Fibroblast of gingiva (primary cell): ENCODE measurements around the gene PKHD1.
A peak's percentile ranks its signal among the peaks of the same experiment; 100 is the strongest.

Experiments used
- DNase-seq: peaks from one replicate; pipeline ENCODE4 v3.0.0-alpha.2; 2011; ENCODE audit warnings: low read depth

The PKHD1 gene

DNA sequence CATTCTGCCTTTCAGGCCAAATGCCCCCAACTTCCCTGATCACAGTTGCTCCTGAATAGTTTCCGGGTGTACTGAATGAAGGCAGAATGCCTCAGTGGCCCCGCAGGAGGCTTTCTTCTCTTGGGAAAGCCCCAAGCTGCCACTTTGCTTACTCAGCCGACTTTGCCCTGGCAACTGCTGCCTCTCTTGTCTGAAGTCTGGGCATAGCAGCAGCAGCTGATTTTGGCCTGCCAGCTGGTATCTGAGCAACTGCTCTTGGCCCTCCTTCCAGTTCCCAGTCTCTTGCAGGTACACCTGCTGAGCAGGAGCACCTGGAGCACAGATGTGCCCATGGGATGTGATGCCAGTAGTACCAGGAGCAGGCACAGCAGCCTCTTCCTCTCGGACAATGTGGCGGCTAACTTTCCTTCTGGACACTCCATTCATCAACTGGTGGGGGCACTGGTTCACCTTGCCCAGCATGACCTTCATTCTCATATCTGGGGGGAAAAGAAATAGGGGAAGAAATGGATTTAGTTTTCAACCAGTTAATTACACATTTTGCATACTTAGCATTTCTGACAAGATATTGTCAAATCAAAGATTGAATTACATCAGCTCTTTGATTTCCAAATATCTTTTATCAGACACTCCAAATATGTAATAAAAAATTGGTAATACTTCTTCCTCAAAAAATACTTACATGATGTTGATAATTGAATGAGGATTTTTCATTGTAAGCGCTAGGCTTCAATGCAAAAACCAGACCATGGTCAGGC lies 468.2 kb downstream of the PKHD1 start:
- DNase-seq, result no peak

DNA sequence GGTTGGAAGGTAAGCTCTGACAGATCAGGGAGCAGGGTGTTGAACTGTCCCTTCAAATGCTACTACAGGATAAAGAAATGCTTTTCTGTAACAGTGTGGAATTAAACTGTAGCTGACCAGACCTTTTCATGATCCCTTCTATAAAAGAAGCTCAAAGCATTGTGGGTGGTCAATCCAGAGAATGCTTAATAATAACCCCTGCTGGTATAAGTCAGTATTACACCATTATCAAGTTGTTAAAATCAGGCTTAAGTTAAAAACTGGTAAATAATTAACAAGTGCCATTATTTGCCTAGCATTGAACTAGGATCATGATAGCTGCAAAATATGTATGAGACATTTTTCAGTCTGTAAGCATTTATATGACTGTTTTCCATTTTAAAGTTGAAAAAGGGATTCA lies 468.9 kb downstream of the PKHD1 start:
- DNase-seq, result no peak

DNA sequence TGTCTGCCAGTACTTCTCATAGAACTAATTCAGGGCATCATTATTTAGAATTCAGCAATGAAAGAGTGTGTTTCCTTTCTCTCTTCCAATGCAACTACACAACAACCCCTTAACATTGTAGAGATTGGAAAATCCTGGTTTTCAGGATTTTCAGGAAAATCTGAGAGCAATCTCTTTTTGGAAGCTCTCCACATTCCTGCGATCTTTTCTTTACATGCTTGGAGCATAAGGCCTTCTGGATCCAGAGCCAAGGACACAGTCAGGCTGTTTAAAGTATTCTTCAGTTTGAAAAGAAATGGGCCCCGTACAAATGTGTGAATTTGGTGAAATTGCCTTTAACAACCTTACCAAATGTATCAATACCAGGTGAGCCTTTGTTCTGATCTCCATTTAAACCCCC lies 469.7 kb downstream of the PKHD1 start:
- DNase-seq, result no peak

DNA sequence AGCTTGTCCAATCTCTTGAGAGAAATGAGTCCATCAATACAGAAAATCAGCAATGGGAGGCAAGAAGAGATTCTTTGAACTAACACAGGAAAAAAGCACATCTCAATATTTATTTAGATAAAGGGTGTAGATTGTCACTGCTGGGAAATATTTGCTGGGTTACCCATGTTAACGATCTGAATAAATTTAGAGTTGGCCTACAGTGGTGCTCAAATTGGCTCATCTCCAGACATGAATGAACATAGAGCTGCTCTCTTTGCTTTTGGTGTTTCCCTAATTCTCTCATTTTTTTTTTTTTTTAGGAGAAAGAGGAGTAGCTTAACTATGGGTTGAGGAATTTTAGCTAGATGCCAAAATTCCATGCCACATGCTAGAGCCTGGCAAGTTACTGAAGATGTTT lies 471.2 kb downstream of the PKHD1 start:
- peak; percentile 42 for DNase-seq

DNA sequence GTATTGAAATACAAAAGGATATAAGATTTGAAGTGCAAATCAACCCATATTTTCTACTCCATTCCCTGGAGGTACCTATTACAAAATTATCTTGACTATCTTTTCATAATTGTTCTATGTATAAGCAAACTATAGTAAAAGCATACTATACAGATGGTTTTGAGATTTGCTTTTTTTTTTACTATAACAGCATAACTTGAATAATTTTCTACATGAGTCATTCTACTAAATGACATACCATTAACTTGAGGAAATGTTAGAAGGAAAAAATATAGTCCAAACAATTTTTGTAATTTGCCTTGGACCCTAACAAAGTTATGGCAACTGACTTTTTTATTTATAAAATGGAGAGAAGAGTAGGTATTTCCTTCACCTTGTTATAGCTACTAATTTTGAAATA lies 472.7 kb downstream of the PKHD1 start:
- DNase-seq, result no peak

DNA sequence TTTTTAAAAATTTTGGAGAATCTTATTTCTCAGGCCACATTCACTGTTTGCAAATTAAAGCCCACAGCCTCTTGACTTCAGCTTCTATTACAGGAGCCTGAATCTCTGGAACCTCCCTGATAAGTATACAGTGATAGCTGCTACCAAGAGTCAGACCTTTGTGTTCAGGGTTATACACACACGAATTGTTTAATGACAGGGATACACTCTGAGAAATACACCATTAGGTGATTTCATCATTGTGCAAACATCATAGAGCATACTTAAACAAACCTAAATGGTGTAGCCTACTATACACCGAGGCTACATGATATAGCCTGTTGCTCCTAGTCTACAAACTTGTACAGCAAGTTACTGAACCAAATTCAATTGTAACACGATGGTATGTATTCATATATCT lies 473.9 kb downstream of the PKHD1 start:
- DNase-seq, result no peak

DNA sequence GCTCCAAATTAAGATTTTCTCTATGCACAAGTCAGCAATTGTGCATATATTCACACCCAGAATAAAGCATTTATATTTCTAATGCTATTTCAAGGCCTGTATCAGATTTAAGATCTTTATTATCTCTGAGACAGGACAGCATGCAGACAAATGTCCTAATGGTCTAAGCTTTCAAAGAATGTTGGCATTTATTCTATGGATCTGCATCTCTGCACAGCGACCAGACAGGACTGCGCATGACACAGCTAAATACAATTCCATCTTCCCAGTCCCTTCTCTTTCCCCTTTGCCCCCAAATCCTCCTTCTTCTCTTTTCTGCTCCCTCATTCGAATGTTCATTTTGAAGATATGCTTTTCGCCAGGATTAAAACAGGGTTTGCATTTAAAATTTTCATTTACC lies 478.5 kb downstream of the PKHD1 start:
- no peak for DNase-seq

DNA sequence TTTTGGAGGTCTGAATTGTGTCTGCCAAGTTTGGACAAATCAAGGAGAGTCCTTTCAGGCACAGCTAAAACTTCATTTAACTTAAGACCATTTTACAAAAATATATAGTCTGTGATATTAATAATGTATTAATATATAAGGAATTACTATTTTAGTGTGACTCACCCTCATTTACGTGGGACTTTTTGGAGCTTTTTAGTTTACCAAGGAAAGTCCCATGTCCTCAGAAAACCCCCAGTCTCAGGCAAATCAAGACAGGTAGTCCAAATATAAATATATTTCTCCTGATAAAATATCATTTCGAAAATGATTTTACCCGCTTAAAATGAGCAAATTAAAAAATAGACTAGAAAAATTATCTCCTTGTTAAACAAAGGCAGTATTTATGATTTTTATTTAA lies 479.0 kb downstream of the PKHD1 start:
- no peak for DNase-seq

DNA sequence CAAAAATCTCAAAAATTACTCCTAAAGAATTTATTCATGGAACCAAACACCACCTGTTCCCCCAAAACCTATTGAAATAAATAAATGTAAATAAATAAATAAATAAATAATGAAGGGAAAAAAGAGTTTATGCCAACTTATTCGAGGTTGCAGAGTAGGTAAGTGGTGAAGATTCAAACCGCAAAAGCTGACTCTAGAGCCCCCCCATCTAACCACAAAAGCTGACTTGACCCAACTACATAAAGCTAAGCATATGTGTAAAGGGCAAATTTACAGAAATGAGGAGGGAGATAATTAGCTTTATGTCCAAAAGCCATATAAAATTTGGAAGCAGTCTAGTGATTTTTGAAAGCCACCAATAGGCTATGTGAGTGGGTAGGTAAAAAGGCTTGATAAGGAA lies 486.9 kb downstream of the PKHD1 start:
- no peak for DNase-seq

DNA sequence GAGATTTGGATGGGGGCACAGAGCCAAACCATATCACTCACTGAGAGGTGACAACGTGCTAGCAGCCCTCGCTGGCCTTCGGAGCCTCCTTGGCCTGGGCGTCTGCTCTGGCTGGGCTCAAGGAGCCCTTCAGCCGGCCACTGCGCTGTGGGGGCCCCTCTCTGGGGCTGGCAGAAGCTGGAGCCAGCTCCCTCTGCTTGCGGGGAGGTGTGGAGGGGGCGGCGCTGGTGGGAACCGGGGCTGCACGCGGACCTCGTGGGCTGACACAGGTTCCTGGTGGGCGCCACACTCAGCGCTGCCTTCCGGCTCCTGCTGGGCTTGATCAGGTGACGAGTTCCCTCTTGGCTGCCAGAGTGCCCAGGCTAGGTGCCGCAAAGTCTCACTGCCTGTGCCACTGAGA lies 489.2 kb downstream of the PKHD1 start:
- DNase-seq, result no peak

DNA sequence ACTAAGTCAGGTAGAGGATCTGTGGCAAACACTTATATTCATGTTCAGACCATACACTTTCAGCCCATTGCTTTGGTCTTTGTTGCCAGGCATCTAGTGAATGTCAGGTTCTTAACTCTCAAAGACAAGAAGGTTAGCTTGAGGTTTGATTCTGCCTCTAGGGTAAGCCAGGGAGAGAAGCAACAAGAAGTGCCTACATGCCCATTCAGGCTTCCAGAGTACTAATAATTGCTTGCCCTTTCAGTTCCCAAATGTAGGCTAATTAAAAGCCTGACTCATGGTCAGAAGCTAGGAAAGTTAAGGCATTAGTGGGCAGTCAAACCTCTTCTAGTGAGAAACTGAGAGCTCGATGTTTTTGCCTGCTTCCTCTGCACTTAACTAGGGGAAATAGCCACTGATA lies 492.4 kb downstream of the PKHD1 start:
- DNase-seq, result no peak

DNA sequence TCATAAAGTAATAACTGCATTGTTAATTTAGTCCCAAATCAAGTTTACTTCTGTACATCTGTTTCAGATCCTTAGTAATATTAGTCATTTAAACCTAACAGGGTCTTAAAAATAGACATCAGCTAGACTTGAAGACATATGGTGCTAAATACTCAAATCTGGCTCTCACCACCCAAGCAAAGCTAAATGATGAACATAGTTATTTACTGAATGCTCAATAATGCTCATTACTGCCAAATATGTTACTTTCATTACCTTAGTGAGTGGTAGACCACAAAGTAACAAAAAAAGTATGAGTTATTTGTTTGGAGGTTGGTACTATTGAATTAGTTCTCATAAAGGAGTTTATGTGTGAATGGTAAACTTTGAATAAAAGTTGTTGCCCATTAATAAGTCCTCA lies 502.1 kb downstream of the PKHD1 start:
- DNase-seq, result no peak

DNA sequence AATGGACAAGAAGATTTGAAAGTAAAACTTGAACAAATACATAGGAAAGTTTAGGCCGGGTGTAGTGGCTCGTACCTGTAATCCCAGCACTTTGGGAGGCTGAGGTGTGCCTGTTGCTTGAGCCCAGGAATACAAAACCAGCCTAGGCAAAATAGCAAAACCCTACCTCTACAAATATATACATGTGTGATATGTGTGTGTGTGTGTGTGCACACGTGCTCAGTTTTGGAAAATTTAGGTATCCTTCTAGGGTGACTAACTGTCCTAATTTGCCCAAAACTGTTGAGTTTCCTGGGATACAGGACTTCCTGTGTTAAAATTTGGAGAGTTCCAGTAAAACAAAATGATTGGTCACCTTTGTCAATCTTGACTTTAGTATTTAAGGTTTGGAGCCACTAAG lies 503.2 kb downstream of the PKHD1 start:
- DNase-seq, result no peak

DNA sequence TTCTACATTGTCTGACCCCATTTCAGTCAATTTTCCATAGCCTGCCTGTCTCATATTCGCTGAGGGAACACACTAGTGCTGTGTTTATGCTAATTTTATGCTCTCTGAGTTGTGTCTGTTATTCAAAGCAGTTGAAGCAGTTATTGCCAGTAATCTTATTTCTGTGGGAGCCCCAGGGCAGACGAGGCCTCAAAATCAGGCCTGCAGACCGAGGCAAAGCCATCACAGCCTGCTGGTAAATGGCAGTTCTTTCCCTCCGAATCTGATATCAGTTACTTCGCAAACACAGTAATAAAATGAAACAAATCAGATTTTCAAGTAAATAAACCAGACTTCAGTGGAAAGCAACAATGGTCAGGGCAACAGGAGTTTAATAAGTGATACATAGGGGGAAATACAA lies 508.4 kb downstream of the PKHD1 start:
- no peak for DNase-seq

DNA sequence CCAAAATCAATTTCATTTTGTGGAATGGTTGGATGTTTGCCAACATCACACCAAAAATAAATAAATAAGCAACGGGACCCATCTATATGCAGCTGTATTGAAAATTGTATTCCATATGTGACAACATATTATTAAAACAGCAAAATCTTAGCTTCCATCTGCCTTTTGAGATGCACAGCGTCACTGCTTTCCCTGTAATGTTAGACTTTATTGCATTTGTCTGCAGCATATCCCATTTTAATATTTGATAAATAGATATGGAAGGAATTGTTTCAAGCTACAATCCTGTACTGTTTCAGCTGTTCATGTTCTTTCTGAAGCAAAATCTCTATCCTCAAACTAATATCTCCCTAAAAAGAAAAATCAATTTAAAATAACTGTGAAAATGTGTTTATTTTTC lies 509.1 kb downstream of the PKHD1 start:
- no peak for DNase-seq

DNA sequence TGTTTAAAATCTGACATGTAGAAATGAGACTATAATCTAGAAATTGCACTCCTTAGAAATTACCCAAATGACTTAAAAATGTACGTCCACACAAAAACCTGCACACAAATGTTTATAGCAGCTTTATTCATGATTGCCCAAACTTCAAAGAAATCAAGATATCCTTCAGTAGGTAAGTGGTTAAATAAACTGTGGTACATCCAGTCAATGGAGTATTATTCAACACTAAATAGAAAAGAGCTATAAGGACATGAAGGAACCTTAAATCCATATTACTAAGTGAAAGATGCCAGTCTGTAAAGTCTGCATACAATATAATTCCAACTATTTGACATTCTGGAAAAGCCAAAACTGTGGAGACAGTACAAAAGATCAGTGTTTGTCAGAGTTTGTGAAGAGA lies 513.4 kb downstream of the PKHD1 start:
- no peak for DNase-seq

DNA sequence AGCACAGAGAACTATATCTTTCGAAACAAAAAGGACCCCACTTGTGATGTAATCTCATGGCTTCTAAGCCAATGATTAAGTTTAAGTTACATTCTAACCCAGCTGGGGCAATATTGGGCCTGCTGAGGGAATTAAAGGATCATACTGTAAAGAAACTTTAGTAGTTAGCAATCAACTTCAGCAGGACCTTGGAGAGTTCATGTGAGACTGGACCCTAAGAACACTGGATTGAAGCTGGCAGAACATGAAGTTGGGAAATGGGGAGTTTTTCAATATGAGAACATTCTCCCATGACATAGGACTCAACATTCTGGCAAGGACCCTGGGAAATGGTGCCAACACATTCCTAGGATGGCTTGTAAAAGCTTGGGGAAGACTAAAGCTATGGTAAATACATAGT lies 516.2 kb downstream of the PKHD1 start:
- DNase-seq, result peak; percentile 30

DNA sequence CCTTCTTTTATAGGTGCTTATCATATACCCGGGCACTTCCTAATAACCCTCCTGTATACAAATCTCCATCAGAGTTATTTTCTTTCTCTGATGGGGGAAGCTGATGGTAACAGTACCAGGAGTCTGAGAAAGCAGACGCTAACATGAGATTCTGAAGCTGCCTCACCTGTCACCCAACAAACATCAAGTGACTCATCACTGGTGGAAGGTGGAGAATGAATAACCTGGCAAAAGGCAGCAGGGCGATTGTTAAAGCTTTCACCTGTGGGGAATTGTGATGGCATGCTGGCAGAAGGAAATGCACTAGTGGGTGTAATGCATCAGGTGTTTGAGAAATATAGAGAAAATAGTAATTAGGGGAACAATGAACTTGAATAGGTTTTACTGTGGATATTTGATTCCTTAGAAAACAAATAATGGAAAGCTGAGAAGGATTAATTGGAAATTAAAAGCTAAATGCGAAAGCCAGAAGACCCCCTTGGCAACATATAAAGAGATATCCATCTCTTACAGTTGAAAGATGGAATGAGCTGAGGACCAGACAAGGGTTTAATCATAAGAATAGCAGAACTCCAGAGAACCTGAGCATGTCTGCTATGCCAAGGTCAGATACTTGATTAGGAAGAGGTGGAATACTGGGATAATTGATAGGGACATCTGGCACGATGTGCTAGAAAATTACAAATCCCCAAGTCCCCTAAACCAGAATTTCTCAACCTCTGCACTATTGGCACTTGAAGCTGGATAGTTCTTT lies 517.1 kb downstream of the PKHD1 start:
- no peak for DNase-seq

DNA sequence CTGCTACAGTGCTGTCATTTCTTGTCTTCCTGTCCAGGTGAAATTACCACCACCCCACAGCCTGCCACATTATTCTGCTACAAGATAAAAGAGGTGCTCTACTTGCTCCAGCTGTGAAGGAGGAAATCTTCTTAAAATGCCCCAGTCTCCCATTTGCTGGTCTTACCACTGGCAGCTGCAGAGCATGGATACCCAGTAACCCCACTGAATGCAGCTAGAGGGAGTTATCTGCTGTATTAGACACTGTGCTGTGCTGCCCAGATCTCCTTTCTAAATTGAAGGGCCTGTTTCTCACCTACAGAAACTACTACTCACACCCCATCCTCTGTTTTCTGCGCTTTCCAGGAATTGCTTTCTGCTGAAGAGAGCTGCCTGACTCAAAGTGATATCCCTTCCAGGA lies 517.8 kb downstream of the PKHD1 start:
- no peak for DNase-seq

DNA sequence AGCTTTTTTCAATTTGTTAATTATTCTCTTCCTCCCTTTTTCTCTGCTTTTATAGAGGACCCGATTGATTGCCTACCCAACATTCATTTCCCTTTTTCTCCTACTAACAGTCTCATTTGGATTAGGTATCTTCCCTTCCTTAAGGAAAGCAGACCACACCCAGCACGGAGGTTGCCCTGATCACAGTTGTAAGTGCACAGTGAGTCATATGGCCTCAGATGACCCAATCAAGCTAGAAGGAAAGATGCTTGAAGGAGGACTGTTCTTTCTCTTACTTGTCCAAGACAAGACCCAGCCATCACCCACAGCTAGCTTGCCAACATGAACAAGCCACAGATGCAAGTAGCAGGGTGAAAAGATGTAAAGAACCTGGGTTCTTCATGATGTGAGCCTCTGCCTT lies 518.6 kb downstream of the PKHD1 start:
- no peak for DNase-seq

DNA sequence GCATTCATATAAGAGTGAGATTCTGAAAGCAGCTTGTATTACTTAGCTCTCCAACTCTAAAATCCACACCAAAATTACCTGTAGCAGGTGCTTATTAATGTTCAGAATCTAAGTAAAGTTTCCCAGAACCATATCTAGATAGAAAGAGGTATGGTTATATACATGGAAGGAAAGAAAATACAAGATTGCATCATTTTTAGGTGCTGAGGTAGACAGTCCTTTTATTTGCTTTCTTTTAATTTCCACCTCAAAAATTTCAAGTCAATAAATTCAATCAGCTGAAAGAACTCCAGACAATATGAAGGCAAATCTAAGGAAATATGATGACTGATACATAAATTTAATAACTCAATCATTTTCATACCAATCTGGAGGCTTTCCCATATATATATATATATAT lies 521.9 kb downstream of the PKHD1 start:
- no peak for DNase-seq
